Inflammatory macrophage treated with lipopolysaccharide for 1 hour (primary cell): ENCODE data around the gene CWH43.
"Not testable (repeated sequence)": the region's sequence is repeated elsewhere in the genome, so short reads cannot be mapped to it uniquely, and the experiment has no call there.

ENCODE experiments used
- DNase-seq, 2 donors: peaks; one replicate each; pipeline ENCODE4 v3.0.0-alpha.2; 2020 to 2022

CWH43 gene

DNA sequence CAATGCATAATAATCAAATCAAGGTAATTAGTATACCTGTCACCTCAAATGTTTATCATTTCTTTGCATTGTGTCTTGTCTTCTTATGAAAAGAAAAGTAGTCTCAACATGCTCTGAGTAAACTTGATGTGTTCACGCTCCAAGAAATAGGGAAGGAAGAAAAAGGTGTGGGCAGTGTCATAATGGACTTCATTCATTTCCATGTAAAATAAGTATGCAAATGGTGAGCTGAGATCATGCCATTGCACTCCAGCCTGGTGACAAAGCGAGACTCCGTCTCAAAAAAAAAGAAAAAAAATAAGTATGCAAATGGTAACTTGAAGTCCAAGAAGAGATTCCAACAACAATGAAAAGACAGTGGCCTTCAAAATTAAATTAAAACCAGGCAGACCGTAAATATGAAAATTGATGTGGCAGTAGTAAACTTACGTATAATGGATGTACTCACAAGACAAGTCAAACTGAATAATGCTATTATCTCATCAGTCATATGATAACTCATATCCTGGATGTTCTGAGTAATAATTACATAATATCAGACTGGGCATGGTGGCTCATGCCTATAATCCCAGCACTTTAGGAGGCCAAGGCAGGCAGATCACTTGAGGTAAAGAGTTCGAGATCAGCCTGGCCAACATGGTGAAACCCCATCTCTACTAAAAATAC is 6.0 kb upstream of the CWH43 start:
- peak in 1 of 2 donors; percentile 17 for DNase-seq

DNA sequence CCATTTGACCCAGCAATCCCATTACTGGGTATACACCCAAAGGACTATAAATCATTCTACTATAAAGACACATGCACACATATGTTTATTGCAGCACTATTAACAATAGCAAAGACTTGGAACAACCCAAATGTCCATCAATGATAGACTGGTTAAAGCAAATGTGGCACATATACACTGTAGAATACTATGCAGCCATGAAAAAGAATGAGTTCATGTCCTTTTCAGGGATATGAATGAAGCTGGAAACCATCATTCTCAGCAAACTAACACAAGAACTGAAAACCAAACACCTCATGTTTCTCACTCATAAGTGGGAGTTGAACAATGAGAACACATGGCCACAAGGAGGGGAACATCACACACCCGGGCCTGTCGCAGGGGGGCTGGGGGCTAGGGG is 2.1 kb upstream of the CWH43 start:
- DNase-seq: not testable (repeated sequence)

DNA sequence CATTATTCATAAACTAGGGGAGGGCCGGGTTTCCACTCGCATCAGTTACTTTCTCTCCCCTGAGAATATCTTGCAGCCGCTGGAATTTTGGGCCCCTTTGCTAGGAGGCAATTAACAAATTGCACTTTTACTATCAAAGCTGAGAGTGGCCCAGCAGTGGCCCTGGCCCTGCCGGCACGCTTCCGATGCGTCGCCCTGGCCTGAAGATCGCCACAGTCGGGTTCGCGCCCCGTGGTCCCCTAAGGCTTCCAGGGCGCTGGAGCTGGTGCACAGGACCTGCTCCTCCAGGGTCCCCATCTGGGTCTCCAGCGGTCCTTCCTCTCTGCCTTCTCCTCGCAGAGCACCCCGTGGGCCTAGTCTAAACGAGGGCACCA is 486 bp upstream of the CWH43 start:
- DNase-seq: no peak

DNA sequence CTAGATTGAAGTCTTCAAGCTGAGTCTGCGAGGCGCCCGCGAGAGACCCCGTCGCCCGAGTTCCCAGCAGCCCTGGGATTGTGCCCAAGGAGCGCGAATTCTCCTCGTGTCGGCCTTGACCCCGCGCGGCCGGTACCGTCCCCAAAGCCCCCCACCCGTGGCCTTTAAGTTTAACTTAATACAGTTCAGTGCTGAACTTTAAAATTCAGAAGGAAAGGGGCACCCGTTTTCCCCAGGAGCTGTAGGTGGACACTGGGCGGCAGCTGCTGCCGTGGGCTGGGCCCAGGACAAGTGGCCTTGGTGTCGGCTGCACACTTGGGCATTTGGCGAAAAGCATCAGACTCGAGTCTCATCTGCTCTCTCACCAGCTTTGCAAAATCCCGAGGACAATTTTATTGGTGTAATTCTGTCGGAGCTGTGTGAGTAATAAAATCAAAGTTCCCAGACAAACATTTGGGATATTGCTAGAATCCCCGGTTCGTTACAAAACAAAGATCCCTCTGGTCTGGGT is 634 bp downstream of the CWH43 start:
- no peak for DNase-seq

DNA sequence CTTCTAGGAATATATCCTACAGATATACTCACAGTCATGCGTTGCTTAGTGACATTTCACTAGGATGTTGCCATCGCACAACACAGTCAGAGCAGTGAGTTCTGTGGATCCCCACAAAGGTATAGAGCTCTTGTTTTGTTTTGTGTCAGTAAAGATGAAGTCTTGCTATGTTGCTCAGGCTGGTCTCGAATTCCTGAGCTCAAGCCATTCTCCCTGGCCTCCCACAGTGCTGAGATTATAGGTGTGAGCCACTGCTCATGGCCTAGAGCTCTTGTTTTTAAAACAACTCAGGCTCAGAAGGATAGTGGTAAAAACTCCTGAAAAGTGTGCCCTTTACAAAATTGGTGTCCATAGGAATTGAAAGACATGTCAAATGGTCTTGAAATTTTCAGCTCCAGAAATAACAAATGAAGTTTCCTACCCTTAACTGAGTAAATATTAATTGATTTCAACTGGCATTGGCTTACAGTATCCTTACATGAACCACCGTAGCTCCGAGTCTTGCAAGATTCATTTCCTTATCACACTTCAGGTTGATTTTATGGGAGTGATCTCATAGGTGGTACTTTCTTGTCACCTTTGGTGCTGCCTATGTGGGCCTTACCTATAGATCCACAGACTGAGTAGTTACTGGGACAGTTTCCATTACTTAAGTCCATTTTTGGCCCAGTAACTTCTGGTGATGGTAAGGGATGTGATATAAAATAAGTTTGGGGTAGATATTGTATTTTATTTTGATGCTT is 3.6 kb downstream of the CWH43 start:
- DNase-seq: no peak

- no peak for DNase-seq
Measured at GRCh38 chr4:48991357-48991756, 5.3 kb downstream of the CWH43 start.

GRCh38 chr4:48997962-48998361 is 11.9 kb downstream of the CWH43 start:
- DNase-seq: no peak

- DNase-seq: no peak
Measured at GRCh38 chr4:48998440-48998839, 12.4 kb downstream of the CWH43 start.

- DNase-seq: no peak
Measured at GRCh38 chr4:49000806-49001205, 14.7 kb downstream of the CWH43 start.

- DNase-seq: no peak
Measured at GRCh38 chr4:49002931-49003330, 16.9 kb downstream of the CWH43 start.

DNA sequence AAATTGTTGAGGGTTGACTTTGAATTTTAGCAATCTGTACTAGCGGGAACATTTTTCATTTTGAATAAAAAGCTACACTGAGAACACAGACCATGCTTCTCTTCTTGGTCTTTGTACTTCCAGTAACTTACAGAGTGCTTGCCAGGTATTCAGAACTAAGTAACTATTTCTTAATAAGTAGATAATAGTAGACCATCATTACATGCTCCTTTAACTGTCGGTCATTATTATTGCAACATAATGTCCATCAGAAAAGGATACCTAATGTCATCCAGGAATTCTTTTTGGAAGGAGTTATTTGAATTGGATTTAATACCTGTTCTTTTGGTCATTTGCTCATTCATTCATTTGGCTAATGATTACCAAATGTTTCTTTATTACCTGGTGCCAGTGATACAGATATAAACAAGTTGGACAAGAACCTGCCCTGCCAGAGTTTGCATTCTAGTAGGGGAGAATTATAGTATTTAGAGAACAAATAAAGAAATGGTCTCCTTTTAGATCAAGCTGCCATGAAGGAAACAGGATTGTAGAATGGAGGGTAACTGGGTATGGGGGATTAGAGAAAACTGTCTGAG is 32.7 kb downstream of the CWH43 start:
- no peak for DNase-seq

DNA sequence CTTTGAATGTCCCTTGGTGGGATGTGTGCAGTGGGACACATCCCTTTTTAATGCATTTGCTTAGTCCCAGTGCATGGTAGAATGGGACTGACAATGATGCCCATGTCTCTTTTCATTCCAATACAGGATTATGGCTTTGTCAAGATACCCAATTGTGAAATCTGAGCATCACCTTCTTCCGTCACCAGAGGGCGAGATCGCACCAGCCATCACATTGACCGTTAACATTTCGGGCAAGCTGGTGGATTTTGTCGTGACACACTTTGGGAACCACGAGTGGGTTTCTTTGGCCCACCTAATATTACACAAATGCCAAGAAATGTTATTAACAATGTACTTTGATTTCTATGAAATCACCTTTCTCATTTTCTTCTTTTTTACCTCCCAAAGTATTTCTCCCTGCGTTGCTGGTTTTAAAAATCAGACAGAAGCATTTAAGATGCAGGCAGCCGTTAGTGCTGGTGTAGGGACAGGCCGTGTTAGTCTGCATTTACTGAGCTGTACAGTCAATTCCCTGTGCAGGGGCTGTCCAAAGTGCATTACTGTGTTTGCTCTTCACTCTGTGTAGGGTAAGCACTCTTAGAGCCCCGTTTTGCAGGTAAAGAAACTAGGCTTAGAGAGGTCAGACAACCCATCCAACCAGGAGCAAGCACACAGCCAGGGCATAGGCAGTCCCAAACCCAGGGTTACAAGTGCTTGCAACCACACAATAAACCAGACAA is 46.5 kb downstream of the CWH43 start:
- no peak for DNase-seq

GRCh38 chr4:49036528-49036927 is 50.5 kb downstream of the CWH43 start:
- DNase-seq: no peak

GRCh38 chr4:49044270-49044669 is 58.2 kb downstream of the CWH43 start:
- no peak for DNase-seq

DNA sequence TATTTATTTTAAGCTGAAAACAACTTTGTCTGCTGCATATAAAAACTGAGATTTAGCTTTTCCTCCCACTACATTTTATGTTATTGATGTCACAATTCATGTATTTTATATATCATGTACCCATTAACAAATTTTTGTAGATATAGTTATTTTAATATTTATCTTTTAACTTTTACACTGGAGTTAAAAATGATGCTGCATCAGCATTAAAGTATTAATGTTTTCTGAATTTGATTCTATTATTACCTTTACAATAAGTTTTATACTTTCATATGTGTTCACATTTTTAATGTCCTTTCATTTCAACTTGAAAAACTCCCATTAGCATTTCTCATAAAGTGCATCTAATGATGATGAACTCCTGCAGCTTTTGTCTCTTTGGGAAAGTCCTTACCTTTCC is 72.2 kb downstream of the CWH43 start:
- no peak for DNase-seq

- DNase-seq: no peak
Measured at GRCh38 chr4:49063670-49064069, 77.6 kb downstream of the CWH43 start.

GRCh38 chr4:49072196-49072595 is 86.1 kb downstream of the CWH43 start:
- not testable (repeated sequence) for DNase-seq

GRCh38 chr4:49091883-49092282 is 105.8 kb downstream of the CWH43 start:
- DNase-seq: not testable (repeated sequence)

GRCh38 chr4:49092608-49093135 is 106.6 kb downstream of the CWH43 start:
- DNase-seq: not testable (repeated sequence)

- DNase-seq: not testable (repeated sequence)
Measured at GRCh38 chr4:49096215-49096614, 110.1 kb downstream of the CWH43 start.

DNA sequence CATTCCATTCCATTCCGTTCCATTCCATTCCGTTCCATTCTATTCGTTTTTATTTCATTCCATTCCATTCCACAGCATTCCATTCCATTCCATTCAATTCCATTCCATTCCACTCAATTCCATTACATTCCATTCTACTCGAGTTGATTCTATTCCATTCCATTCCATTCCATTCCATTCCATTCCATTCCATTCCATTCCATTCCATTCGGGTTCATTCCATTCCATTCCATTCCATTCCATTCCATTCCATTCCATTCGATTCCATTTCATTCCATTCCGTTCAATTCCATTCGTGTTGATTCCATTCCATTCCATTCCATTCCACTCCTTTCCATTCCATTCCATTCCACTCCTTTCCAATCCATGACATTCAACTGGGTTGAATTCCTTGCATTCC is 110.6 kb downstream of the CWH43 start:
- not testable (repeated sequence) for DNase-seq

GRCh38 chr4:49097071-49097470 is 111.0 kb downstream of the CWH43 start:
- DNase-seq: not testable (repeated sequence)

GRCh38 chr4:49097505-49097904 is 111.4 kb downstream of the CWH43 start:
- DNase-seq: not testable (repeated sequence)
